IMR-90 (cell line): Measurements from ENCODE around the gene GPATCH2. TPM values are rescaled to one million over a fixed set of nuclear protein-coding genes. Genes with fewer than 3 reads are reported as not detected.

ENCODE experiments used
- ATAC-seq: fragments of 200-7000 bp; cut with Tn5 transposase; 2 replicates; pipeline ENCODE4 v1.9.1; 2020; ENCODE audit warnings: low read depth, mild to moderate bottlenecking, moderate library complexity
- BruUV-seq: library from RNA; stranded (reverse); fragments of 400-500 nt; replicated peaks from 2 replicates; lab custom pipeline; 2021; lab: Mats Ljungman, UMichigan
- CTCF ChIA-PET: fragments of 300-600 bp; formaldehyde crosslinking; extraction: SDS; loops from one replicate; lab custom pipeline; 2021; ENCODE audit warnings: antibody characterized with exemption; lab: Yijun Ruan, JAX
- POLR2A ChIA-PET: fragments of 300-600 bp; sonication (Branson Sonifier 250); formaldehyde crosslinking; loops from one replicate; lab custom pipeline; 2022; ENCODE audit warnings: antibody characterized with exemption; ENCODE audit not compliant: unreplicated experiment; lab: Charles Lee
- DNase-seq: peaks from one replicate; pipeline ENCODE4 v3.0.0; 2013
- H2AFZ ChIP-seq: replicated peaks from 2 replicates; pipeline ENCODE3; 2013; ENCODE audit warnings: low read length, mild to moderate bottlenecking; ENCODE audit not compliant: poor library complexity
- H2AK5ac ChIP-seq: 2 replicates; pipeline ENCODE4 v1.6.1; 2013; ENCODE audit warnings: low read depth, low read length, inconsistent platforms
- H2AK9ac ChIP-seq: replicated peaks from 2 replicates; pipeline ENCODE3; 2013; ENCODE audit warnings: mild to moderate bottlenecking, low read depth, low read length, moderate library complexity; ENCODE audit not compliant: poor library complexity
- H2BK120ac ChIP-seq: 2 replicates; pipeline ENCODE4 v1.6.1; 2013; ENCODE audit warnings: low read depth, low read length, inconsistent platforms
- H2BK15ac ChIP-seq: 3 replicates; pipeline ENCODE4 v1.6.1; 2013; ENCODE audit warnings: low read depth, low read length, inconsistent platforms
- H2BK20ac ChIP-seq: 2 replicates; pipeline ENCODE4 v1.6.1; 2013; ENCODE audit warnings: low read depth, mild to moderate bottlenecking, inconsistent platforms, low read length, moderate library complexity
- H2BK5ac ChIP-seq: 2 replicates; pipeline ENCODE4 v1.6.1; 2013; ENCODE audit warnings: mild to moderate bottlenecking, low read depth, low read length, inconsistent platforms; ENCODE audit not compliant: poor library complexity, severe bottlenecking
- H3K14ac ChIP-seq: replicated peaks from 2 replicates; pipeline ENCODE4 v1.6.1; 2013; ENCODE audit warnings: low read depth, low read length, inconsistent platforms
- H3K18ac ChIP-seq: 2 replicates; pipeline ENCODE4 v1.6.1; 2013; ENCODE audit warnings: low read depth, low read length, control low read depth
- H3K23ac ChIP-seq: 2 replicates; pipeline ENCODE4 v1.6.1; 2013; ENCODE audit warnings: low read depth, low read length, inconsistent platforms
- H3K27ac ChIP-seq: 2 replicates; pipeline ENCODE4 v1.5.1; 2013; ENCODE audit warnings: mild to moderate bottlenecking, control low read depth, low read length; ENCODE audit not compliant: insufficient read depth
- H3K27me3 ChIP-seq: 2 replicates; pipeline ENCODE4 v1.6.1; 2013; ENCODE audit warnings: low read length; ENCODE audit not compliant: control insufficient read depth, insufficient read depth
- H3K36me3 ChIP-seq: 2 replicates; pipeline ENCODE4 v1.6.1; 2013; ENCODE audit warnings: low read length, mixed read lengths; ENCODE audit not compliant: control insufficient read depth, insufficient read depth
- H3K4ac ChIP-seq: 2 replicates; pipeline ENCODE4 v1.6.1; 2013; ENCODE audit warnings: low read depth, low read length, inconsistent platforms
- H3K4me1 ChIP-seq: 2 replicates; pipeline ENCODE4 v1.6.1; 2013; ENCODE audit warnings: low read length, mixed read lengths; ENCODE audit not compliant: control insufficient read depth, insufficient read depth
- H3K4me2 ChIP-seq: 2 replicates; pipeline ENCODE4 v1.6.1; 2013; ENCODE audit warnings: low read depth, mild to moderate bottlenecking, control low read depth, low read length, moderate library complexity
- H3K4me3 ChIP-seq: 2 replicates; pipeline ENCODE4 v1.5.1; 2013; ENCODE audit warnings: low read depth, mild to moderate bottlenecking, control low read depth, low read length, moderate library complexity; ENCODE audit not compliant: insufficient read depth
- H3K56ac ChIP-seq: 2 replicates; pipeline ENCODE4 v1.6.1; 2013; ENCODE audit warnings: low read length, inconsistent platforms; ENCODE audit not compliant: insufficient read depth; ENCODE audit errors: extremely low read depth
- H3K79me1 ChIP-seq, 2 experiments: 2 replicates each; pipeline ENCODE4 v1.6.1; 2013; ENCODE audit warnings: low read length in 2 of 2, inconsistent platforms in 1 of 2, low read depth in 1 of 2
- H3K9ac ChIP-seq: 2 replicates; pipeline ENCODE4 v1.6.1; 2013; ENCODE audit warnings: low read depth, low read length, control low read depth
- H3K9me1 ChIP-seq: 2 replicates; pipeline ENCODE4 v1.6.1; 2013; ENCODE audit warnings: low read length, inconsistent platforms; ENCODE audit not compliant: insufficient read depth
- H3K9me3 ChIP-seq: 2 replicates; pipeline ENCODE4 v1.6.1; 2013; ENCODE audit warnings: low read length; ENCODE audit not compliant: control insufficient read depth, insufficient read depth
- H4K20me1 ChIP-seq: 2 replicates; pipeline ENCODE4 v1.6.1; 2013; ENCODE audit warnings: low read length, inconsistent platforms; ENCODE audit not compliant: insufficient read depth
- H4K5ac ChIP-seq: 2 replicates; pipeline ENCODE4 v1.6.1; 2013; ENCODE audit warnings: mild to moderate bottlenecking, low read depth, low read length, control low read depth
- H4K8ac ChIP-seq, 2 experiments: 2 replicates each; pipeline ENCODE4 v1.6.1; 2013; ENCODE audit warnings: low read depth in 2 of 2, low read length in 2 of 2, control low read depth in 1 of 2, inconsistent platforms in 1 of 2
- H4K91ac ChIP-seq: 2 replicates; pipeline ENCODE4 v1.6.1; 2013; ENCODE audit warnings: low read depth, low read length, inconsistent platforms; ENCODE audit not compliant: insufficient read depth
- BHLHE40 ChIP-seq: fragments of 150-350 bp; IDR thresholded peaks from 2 replicates; pipeline ENCODE4 v1.6.1; 2016; ENCODE audit warnings: mild to moderate bottlenecking, low read depth, low read length
- CEBPB ChIP-seq: IDR thresholded peaks from 2 replicates; pipeline ENCODE4 v1.6.1; 2012; ENCODE audit warnings: low read depth, low read length, improper control_type of control experiment
- CHD1 ChIP-seq: IDR thresholded peaks from 2 replicates; pipeline ENCODE4 v1.6.1; 2012; ENCODE audit warnings: low read depth, low read length, improper control_type of control experiment
- ELK1 ChIP-seq: fragments of 150-350 bp; IDR thresholded peaks from 2 replicates; pipeline ENCODE4 v1.6.1; 2016; ENCODE audit warnings: low read depth, mild to moderate bottlenecking, low read length, moderate library complexity, borderline replicate concordance
- FOS ChIP-seq: fragments of 150-350 bp; IDR thresholded peaks from 2 replicates; pipeline ENCODE4 v1.6.1; 2016; ENCODE audit warnings: low read depth, low read length
- MAFK ChIP-seq: IDR thresholded peaks from 2 replicates; pipeline ENCODE4 v1.6.1; 2012; ENCODE audit warnings: low read depth, low read length, improper control_type of control experiment
- MAZ ChIP-seq: IDR thresholded peaks from 2 replicates; pipeline ENCODE4 v1.6.1; 2012; ENCODE audit warnings: low read depth, mild to moderate bottlenecking, low read length, improper control_type of control experiment, moderate library complexity, borderline replicate concordance
- MXI1 ChIP-seq: IDR thresholded peaks from 2 replicates; pipeline ENCODE4 v1.6.1; 2012; ENCODE audit warnings: low read depth, mild to moderate bottlenecking, low read length, moderate library complexity, borderline replicate concordance
- NFE2L2 ChIP-seq: fragments of 150-350 bp; IDR thresholded peaks from 2 replicates; pipeline ENCODE4 v1.6.1; 2016; ENCODE audit warnings: low read depth, mild to moderate bottlenecking, low read length
- POLR2A ChIP-seq: IDR thresholded peaks from 2 replicates; pipeline ENCODE4 v1.6.1; 2012; ENCODE audit warnings: mild to moderate bottlenecking, low read depth, low read length
- RAD21 ChIP-seq: IDR thresholded peaks from 2 replicates; pipeline ENCODE4 v1.6.1; 2012; ENCODE audit warnings: low read length, improper control_type of control experiment
- RCOR1 ChIP-seq: IDR thresholded peaks from 2 replicates; pipeline ENCODE4 v1.6.1; 2012; ENCODE audit warnings: mild to moderate bottlenecking, low read length, improper control_type of control experiment; ENCODE audit not compliant: insufficient replicate concordance
- RFX5 ChIP-seq: IDR thresholded peaks from 2 replicates; pipeline ENCODE4 v1.8.0; 2012; ENCODE audit warnings: low read depth, mild to moderate bottlenecking, low read length, moderate library complexity
- SMC3 ChIP-seq: fragments of 150-350 bp; IDR thresholded peaks from 2 replicates; pipeline ENCODE4 v1.6.1; 2016; ENCODE audit warnings: low read depth, mild to moderate bottlenecking, antibody characterized with exemption, low read length, moderate library complexity
- USF2 ChIP-seq: fragments of 150-350 bp; IDR thresholded peaks from 2 replicates; pipeline ENCODE4 v1.6.1; 2017; ENCODE audit warnings: mild to moderate bottlenecking, antibody characterized with exemption, low read length, low read depth
- WGBS, 2 experiments: methylation state at CpG; one replicate each; pipeline versions ENCODE4 v1.1.5 to v1.1.7; 2013; ENCODE audit warnings: missing lambda C conversion rate in 2 of 2; ENCODE audit not compliant: insufficient read length in 1 of 2; ENCODE audit errors: extremely low coverage in 2 of 2; 5-methylcytosine and 5-hydroxymethylcytosine counted together
- dilution Hi-C: fragments of 300-500 bp; cut with HindIII; formaldehyde crosslinking; loops from one replicate; pipeline ENCODE4 v1.14.3; 2018; ENCODE audit warnings: low sequenced_read_pairs; ENCODE audit not compliant: unreplicated experiment
- in situ Hi-C: fragments of 300-500 bp; cut with MboI; formaldehyde crosslinking; loops from 3 replicates; pipeline ENCODE4 v1.14.3; 2019; ENCODE audit warnings: low sequenced_read_pairs, inconsistent platforms, mixed read lengths
- intact Hi-C: fragments of 100-400 bp; cut with micrococcal nuclease; formaldehyde crosslinking; loops from 2 replicates; pipeline ENCODE4 v1.10.0; 2022
- polyA plus RNA-seq, 3 experiments: library from polyadenylated mRNA; depleted of rRNA; stranded (reverse); fragments of >200 nt; gene quantifications; 2 replicates each; pipeline ENCODE4 v1.2.3, GENCODE V29; 2012; ENCODE audit warnings: low replicate concordance in 1 of 3
- total RNA-seq: library from RNA; depleted of rRNA; stranded (reverse); fragments of >200 nt; gene quantifications from 2 replicates; pipeline ENCODE4 v1.2.3, GENCODE V29; 2012
- TF ChIP-seq, protein P1 (sequence below): conservative IDR thresholded peaks from 2 replicates; pipeline ENCODE4 v1.5.1; 2012; ENCODE audit warnings: mild to moderate bottlenecking, low read depth, low read length, improper control_type of control experiment

GPATCH2 gene
- total and polyA plus RNA-seq, 2 of the 4 experiments (the other 2 are of a cell fraction), result 4.7 to 11.8 TPM

DNA sequence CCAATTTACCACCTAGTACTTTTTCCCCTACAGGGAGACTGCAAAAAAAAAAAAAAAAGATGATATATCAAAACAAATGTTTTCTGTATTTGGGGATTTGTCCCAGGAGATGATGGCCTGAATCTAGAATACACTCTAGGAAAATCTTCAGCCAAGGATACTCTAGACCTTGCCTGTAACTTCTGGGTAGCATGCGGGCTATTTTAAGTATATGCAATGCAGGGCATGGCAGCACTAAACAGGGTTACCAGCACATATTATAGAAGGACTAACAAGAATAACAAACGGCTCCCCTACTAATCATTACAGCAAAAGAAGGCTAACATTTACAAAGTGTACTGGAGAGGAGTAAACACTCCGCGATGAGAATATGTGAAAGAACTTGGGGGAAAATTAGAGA is 109.6 kb downstream of the GPATCH2 start:
- Histone ChIP-seq H4K91ac (no peak overlapping the region), H3K4me1 (no peaks in the 10 kb centered on the region), H4K20me1 (no peaks in the 10 kb centered on the region; the same call in 1 of the 2 replicates), H2AK5ac (no peak overlapping the region), H2BK120ac (no peak overlapping the region), H2BK20ac (no peak overlapping the region), H3K18ac (no peak overlapping the region), H3K4ac (no peak overlapping the region), H3K27ac (no peak overlapping the region), H4K5ac (no peak overlapping the region), H3K56ac (no peak overlapping the region), H2AFZ (no peak overlapping the region), H3K27me3 (no peaks in the 10 kb centered on the region), H3K9me3 (no peaks in the 10 kb centered on the region), H2BK5ac (no peak overlapping the region), H2BK15ac (no peak overlapping the region), H3K4me2 (no peak overlapping the region), H2AK9ac (no peak overlapping the region), H3K9me1 (peaks cover 3% of the 10 kb centered on the region; the same call in 1 of the 2 replicates), H3K14ac (no peak overlapping the region), H3K36me3 (no peaks in the 10 kb centered on the region), H3K4me3 (no peak overlapping the region), H3K9ac (no peak overlapping the region), H4K8ac (no peak overlapping the region), H3K79me1 (peaks cover 4 to 6% of the 10 kb centered on the region in 2 experiments; a peak in 3 of 4 replicates), H3K23ac (no peak overlapping the region)
- ChIA-PET CTCF (no interaction called here), POLR2A (no interaction called here)
- WGBS, 2 experiments, result no CpG with 5 or more reads among the region's 4 CpGs
- TF ChIP-seq RAD21, result no peak
- TF ChIP-seq NFE2L2, result no peak
- no peak for TF ChIP-seq CHD1
- TF ChIP-seq MXI1, result no peak
- no peak for TF ChIP-seq SMC3
- no peak for TF ChIP-seq FOS
- no peak for TF ChIP-seq CEBPB
- TF ChIP-seq, protein P1, sequence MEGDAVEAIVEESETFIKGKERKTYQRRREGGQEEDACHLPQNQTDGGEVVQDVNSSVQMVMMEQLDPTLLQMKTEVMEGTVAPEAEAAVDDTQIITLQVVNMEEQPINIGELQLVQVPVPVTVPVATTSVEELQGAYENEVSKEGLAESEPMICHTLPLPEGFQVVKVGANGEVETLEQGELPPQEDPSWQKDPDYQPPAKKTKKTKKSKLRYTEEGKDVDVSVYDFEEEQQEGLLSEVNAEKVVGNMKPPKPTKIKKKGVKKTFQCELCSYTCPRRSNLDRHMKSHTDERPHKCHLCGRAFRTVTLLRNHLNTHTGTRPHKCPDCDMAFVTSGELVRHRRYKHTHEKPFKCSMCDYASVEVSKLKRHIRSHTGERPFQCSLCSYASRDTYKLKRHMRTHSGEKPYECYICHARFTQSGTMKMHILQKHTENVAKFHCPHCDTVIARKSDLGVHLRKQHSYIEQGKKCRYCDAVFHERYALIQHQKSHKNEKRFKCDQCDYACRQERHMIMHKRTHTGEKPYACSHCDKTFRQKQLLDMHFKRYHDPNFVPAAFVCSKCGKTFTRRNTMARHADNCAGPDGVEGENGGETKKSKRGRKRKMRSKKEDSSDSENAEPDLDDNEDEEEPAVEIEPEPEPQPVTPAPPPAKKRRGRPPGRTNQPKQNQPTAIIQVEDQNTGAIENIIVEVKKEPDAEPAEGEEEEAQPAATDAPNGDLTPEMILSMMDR, result no peak
- no peak for TF ChIP-seq ELK1
- TF ChIP-seq USF2, result no peak
- TF ChIP-seq RFX5, result no peak
- TF ChIP-seq POLR2A, result no peak
- TF ChIP-seq MAZ, result no peak
- no peak for TF ChIP-seq MAFK
- no peak for TF ChIP-seq RCOR1
- TF ChIP-seq BHLHE40, result no peak
- ATAC-seq (no peak), DNase-seq (no peak)
- intact Hi-C loops (no loop called here), in situ Hi-C loops (no loop called here), dilution Hi-C loops (no loop called here)
- BruUV-seq, result no TSS peak
